Uterus (tissue), 2 donors: ENCODE results near the gene BLACAT1.

Experiments used
- CTCF ChIP-seq, 4 experiments: fragments of 200-600 bp in 2 of 4; fragments of 450-650 bp in 2 of 4; sonication (generic) in 2 of 4; IDR thresholded peaks; one replicate each; pipeline ENCODE4 v1.5.1; 2016 to 2019; ENCODE audit warnings: antibody characterized with exemption in 4 of 4, mild to moderate bottlenecking in 2 of 4, moderate library complexity in 1 of 4
- POLR2A ChIP-seq, 2 donors: fragments of 450-650 bp; IDR thresholded peaks; one replicate each; pipeline ENCODE4 v1.6.1; 2016; ENCODE audit warnings: antibody characterized with exemption in 2 of 2, mild to moderate bottlenecking in 1 of 2, moderate library complexity in 1 of 2

GRCh38 chr1:205481218-205481617 lies 25.4 kb upstream of the BLACAT1 start:
- TF ChIP-seq CTCF (IDR thresholded peaks at IDR 0.05) (no peak), POLR2A (IDR thresholded peaks at IDR 0.05) (no peak)
